ENCODE measurements around the gene NR3C2.

NR3C2 gene

GRCh38 chr4:148293571-148293970, 148.6 kb downstream of the NR3C2 start:
- no peaks in the 10 kb centered on the region for H3K9me3 ChIP-seq (ENCODE audit: severe bottlenecking)
- H3K4me3 ChIP-seq (ENCODE audit: severe bottlenecking): no peak overlapping the region

GRCh38 chr4:148292686-148293085, 149.5 kb downstream of the NR3C2 start:
- ATAC-seq (ENCODE audit: low read depth) (no peak), DNase-seq (ENCODE audit: low spot score) (no peak)
- Histone ChIP-seq H3K4me3 (ENCODE audit: severe bottlenecking) (no peak overlapping the region), H3K36me3 (ENCODE audit: low read depth) (no peaks in the 10 kb centered on the region), H3K27me3 (ENCODE audit: insufficient read depth, poor library complexity, severe bottlenecking) (no peaks in the 10 kb centered on the region), H3K27ac (ENCODE audit: poor library complexity, severe bottlenecking) (no peak overlapping the region), H3K9me3 (ENCODE audit: severe bottlenecking) (no peaks in the 10 kb centered on the region), H3K4me1 (ENCODE audit: insufficient read depth, poor library complexity, severe bottlenecking) (no peaks in the 10 kb centered on the region)
- TF ChIP-seq CTCF (IDR thresholded peaks at IDR 0.05; ENCODE audit: poor library complexity, severe bottlenecking): no peak

More at GRCh38 chr4:148293571-148293970, 148.6 kb downstream of the NR3C2 start:
- Histone ChIP-seq H3K27ac (ENCODE audit: poor library complexity, severe bottlenecking) (no peak overlapping the region), H3K27me3 (ENCODE audit: insufficient read depth, poor library complexity, severe bottlenecking) (no peaks in the 10 kb centered on the region), H3K4me1 (ENCODE audit: insufficient read depth, poor library complexity, severe bottlenecking) (no peaks in the 10 kb centered on the region), H3K36me3 (ENCODE audit: low read depth) (no peaks in the 10 kb centered on the region)
- ATAC-seq (ENCODE audit: low read depth) (no peak), DNase-seq (ENCODE audit: low spot score) (no peak)
- TF ChIP-seq CTCF (IDR thresholded peaks at IDR 0.05; ENCODE audit: poor library complexity, severe bottlenecking): no peak

GRCh38 chr4:148289740-148290139, 152.5 kb downstream of the NR3C2 start:
- DNase-seq (ENCODE audit: low spot score): no peak
- no peaks in the 10 kb centered on the region for H3K27me3 ChIP-seq (ENCODE audit: insufficient read depth, poor library complexity, severe bottlenecking)
- H3K4me1 ChIP-seq (ENCODE audit: insufficient read depth, poor library complexity, severe bottlenecking): no peaks in the 10 kb centered on the region
- no peak for ATAC-seq (ENCODE audit: low read depth)
- no peak overlapping the region for H3K27ac ChIP-seq (ENCODE audit: poor library complexity, severe bottlenecking)
- no peaks in the 10 kb centered on the region for H3K9me3 ChIP-seq (ENCODE audit: severe bottlenecking)
- no peak for TF ChIP-seq CTCF (IDR thresholded peaks at IDR 0.05; ENCODE audit: poor library complexity, severe bottlenecking)
- no peaks in the 10 kb centered on the region for H3K36me3 ChIP-seq (ENCODE audit: low read depth)
- no peak overlapping the region for H3K4me3 ChIP-seq (ENCODE audit: severe bottlenecking)

GRCh38 chr4:148288448-148288847, 153.8 kb downstream of the NR3C2 start:
- TF ChIP-seq CTCF (IDR thresholded peaks at IDR 0.05; ENCODE audit: poor library complexity, severe bottlenecking): no peak
- no peak overlapping the region for H3K27ac ChIP-seq (ENCODE audit: poor library complexity, severe bottlenecking)
- no peaks in the 10 kb centered on the region for H3K9me3 ChIP-seq (ENCODE audit: severe bottlenecking)
- no peaks in the 10 kb centered on the region for H3K27me3 ChIP-seq (ENCODE audit: insufficient read depth, poor library complexity, severe bottlenecking)
- no peaks in the 10 kb centered on the region for H3K4me1 ChIP-seq (ENCODE audit: insufficient read depth, poor library complexity, severe bottlenecking)
- H3K4me3 ChIP-seq (ENCODE audit: severe bottlenecking): no peak overlapping the region
- ATAC-seq (ENCODE audit: low read depth) (no peak), DNase-seq (ENCODE audit: low spot score) (no peak)
- H3K36me3 ChIP-seq (ENCODE audit: low read depth): no peaks in the 10 kb centered on the region

GRCh38 chr4:148287111-148287510, 155.1 kb downstream of the NR3C2 start:
- Histone ChIP-seq H3K9me3 (ENCODE audit: severe bottlenecking) (no peaks in the 10 kb centered on the region), H3K4me3 (ENCODE audit: severe bottlenecking) (no peak overlapping the region), H3K36me3 (ENCODE audit: low read depth) (no peaks in the 10 kb centered on the region), H3K4me1 (ENCODE audit: insufficient read depth, poor library complexity, severe bottlenecking) (no peaks in the 10 kb centered on the region), H3K27me3 (ENCODE audit: insufficient read depth, poor library complexity, severe bottlenecking) (no peaks in the 10 kb centered on the region), H3K27ac (ENCODE audit: poor library complexity, severe bottlenecking) (no peak overlapping the region)
- TF ChIP-seq CTCF (IDR thresholded peaks at IDR 0.05; ENCODE audit: poor library complexity, severe bottlenecking): no peak
- no peak for DNase-seq (ENCODE audit: low spot score)
- no peak for ATAC-seq (ENCODE audit: low read depth)
